LNCAP (cell line): ENCODE results near the gene TDP1.

Experiments
- TF ChIP-seq, protein P1 (sequence below): fragments of 450-650 bp; IDR thresholded peaks from 2 replicates; pipeline ENCODE4 v1.5.1; 2017; ENCODE audit warnings: mild to moderate bottlenecking

The TDP1 gene

GRCh38 chr14:89924268-89924667, 31.5 kb upstream of the TDP1 start:
- TF ChIP-seq, protein P1, sequence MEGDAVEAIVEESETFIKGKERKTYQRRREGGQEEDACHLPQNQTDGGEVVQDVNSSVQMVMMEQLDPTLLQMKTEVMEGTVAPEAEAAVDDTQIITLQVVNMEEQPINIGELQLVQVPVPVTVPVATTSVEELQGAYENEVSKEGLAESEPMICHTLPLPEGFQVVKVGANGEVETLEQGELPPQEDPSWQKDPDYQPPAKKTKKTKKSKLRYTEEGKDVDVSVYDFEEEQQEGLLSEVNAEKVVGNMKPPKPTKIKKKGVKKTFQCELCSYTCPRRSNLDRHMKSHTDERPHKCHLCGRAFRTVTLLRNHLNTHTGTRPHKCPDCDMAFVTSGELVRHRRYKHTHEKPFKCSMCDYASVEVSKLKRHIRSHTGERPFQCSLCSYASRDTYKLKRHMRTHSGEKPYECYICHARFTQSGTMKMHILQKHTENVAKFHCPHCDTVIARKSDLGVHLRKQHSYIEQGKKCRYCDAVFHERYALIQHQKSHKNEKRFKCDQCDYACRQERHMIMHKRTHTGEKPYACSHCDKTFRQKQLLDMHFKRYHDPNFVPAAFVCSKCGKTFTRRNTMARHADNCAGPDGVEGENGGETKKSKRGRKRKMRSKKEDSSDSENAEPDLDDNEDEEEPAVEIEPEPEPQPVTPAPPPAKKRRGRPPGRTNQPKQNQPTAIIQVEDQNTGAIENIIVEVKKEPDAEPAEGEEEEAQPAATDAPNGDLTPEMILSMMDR, result no peak

- TF ChIP-seq, protein P1, result no peak
These were observed 29.0 kb upstream of the TDP1 start for GRCh38 chr14:89926694-89927093.

DNA sequence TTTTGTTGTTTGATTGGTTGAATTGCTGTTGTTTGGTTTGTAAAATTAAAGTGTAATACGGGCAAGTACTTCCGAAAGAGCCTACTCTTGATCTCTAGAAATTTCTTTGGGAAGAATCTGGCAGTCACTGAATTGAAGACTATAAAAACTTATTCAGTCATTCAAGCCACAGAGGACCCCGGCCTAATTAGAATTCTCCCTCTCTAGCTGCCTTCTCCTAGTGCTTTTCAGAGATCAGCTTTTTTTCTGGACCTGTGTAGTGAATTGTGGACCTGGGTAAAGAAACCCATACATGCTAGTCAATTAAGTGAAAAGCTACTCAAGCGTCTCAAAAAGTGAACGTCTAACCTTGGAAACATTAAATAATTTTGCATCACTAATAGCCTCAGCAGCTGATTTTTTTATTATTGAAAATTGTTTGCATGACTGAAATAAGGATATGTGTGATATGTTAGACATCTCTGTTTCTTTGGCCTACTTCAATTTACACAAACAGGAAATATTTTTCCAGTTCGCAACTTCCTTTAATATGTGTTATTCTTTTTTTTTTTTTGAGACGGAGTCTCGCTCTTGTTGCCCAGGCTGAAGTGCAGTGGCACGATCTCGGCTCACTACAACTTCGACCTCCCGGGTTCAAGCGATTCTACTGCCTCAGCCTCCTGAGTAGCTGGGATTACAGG, 28.4 kb upstream of the TDP1 start:
- TF ChIP-seq, protein P1, result no peak

DNA sequence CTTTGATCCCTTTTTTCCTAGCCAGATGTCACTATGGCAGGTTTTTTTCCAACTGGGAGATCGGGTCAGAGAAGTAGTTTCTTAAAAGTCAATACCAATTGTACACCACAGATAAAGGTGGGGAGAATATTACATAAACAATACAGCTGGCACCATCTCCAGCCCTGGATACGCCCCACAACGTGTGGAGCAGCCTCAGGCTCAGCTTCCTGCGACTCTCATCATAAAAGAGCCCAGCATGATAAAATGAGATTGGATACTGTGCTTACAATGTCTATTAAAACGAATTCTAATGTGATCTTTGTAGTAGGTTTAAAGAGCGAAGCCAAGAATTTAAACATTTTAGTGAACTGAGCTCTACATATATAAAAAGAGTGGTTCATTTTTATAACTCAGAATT, 22.7 kb upstream of the TDP1 start:
- TF ChIP-seq, protein P1, result no peak

DNA sequence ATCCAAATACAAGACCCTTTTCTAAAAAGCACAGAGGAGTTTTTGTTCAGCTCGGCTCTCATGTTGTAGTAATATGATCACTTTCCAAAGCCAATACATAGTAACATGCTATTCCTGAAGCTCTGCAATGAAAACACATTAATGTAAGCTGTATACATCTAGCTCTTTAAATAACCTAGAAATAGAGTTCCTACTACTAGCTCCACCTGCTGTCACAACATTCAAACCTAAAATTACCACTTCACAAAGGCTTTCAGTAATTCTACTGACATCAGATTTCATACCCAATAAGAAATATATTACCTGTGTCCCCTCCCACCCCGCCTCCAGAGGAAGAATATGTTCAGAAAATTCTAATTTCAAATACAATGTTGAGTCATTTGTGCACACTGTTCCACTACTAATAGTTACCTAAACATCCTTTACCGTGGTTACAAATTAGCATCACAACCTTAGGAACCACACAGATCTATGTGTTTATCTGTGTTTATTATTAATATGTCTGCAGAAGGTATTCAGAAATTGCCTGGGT, 19.0 kb upstream of the TDP1 start:
- TF ChIP-seq, protein P1, result peak; percentile 40; the same call in 1 of the 2 replicates

GRCh38 chr14:89941830-89942377, 13.8 kb upstream of the TDP1 start:
- TF ChIP-seq, protein P1, result no peak

GRCh38 chr14:89947344-89947743, 8.4 kb upstream of the TDP1 start:
- TF ChIP-seq, protein P1, result no peak
